Urinary bladder (tissue), 4 donors: ENCODE data around the gene CRNKL1. TPM values are rescaled to one million over a fixed set of nuclear protein-coding genes. Genes with fewer than 3 reads are reported as not detected.

Experiments
- DNase-seq: peaks from one replicate; pipeline ENCODE4 v3.0.0-alpha.2; 2015; ENCODE audit errors: extremely low spot score
- H3K27ac ChIP-seq: one replicate; pipeline ENCODE4 v1.5.1; 2013; ENCODE audit warnings: low read depth, mild to moderate bottlenecking, moderate library complexity
- H3K36me3 ChIP-seq: one replicate; pipeline ENCODE4 v1.6.1; 2013; ENCODE audit warnings: mild to moderate bottlenecking, moderate library complexity; ENCODE audit not compliant: insufficient read depth
- H3K4me1 ChIP-seq: one replicate; pipeline ENCODE4 v1.6.1; 2013; ENCODE audit warnings: mild to moderate bottlenecking, moderate library complexity; ENCODE audit not compliant: insufficient read depth
- H3K4me3 ChIP-seq: one replicate; pipeline ENCODE4 v1.5.1; 2013; ENCODE audit warnings: low read depth, low read length
- WGBS: extraction: QIAGEN DNeasy Blood & Tissue Kit; methylation state at CpG from one replicate; pipeline ENCODE4 v1.1.7; 2013; 5-methylcytosine and 5-hydroxymethylcytosine counted together
- polyA plus RNA-seq: library from polyadenylated mRNA; stranded (reverse); fragments of 200-250 nt; gene quantifications from one replicate; pipeline ENCODE4 v1.2.3, GENCODE V29; 2013
- total RNA-seq: library from RNA; depleted of rRNA; stranded (reverse); fragments of >200 nt; gene quantifications from one replicate; pipeline ENCODE4 v1.2.3, GENCODE V29; 2014
- donor health status: healthy with polysubstance abuse.
- donor health status: healthy.

The CRNKL1 gene
- total and polyA plus RNA-seq, 2 donors: 11.9 to 47.9 TPM

DNA sequence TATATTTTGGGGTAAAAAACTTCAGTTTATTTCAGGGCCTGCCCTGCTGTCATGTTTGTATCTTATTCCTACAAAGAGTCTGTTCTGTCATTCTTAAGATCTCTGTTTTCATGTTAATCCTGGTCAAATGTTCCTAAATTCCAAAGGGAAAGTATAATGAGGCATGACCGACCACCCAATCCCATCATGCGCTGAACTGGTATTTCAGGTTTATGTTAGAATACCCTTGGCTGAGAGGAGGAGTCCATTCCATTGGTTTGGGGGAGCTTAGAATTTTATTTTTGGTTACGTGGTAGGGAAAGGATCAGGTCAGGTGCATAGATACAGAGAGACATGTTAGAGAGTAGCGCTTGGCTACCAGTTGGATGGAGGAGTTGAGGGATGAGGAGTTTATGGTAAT lies 25.8 kb upstream of the CRNKL1 start:
- no peak overlapping the region for H3K4me3 ChIP-seq
- no peaks in the 10 kb centered on the region for H3K4me1 ChIP-seq
- H3K36me3 ChIP-seq: no peaks in the 10 kb centered on the region
- WGBS: 90% methylated on average over 4 of the region's 4 CpGs
- DNase-seq: no peak
- H3K27ac ChIP-seq: no peak overlapping the region

DNA sequence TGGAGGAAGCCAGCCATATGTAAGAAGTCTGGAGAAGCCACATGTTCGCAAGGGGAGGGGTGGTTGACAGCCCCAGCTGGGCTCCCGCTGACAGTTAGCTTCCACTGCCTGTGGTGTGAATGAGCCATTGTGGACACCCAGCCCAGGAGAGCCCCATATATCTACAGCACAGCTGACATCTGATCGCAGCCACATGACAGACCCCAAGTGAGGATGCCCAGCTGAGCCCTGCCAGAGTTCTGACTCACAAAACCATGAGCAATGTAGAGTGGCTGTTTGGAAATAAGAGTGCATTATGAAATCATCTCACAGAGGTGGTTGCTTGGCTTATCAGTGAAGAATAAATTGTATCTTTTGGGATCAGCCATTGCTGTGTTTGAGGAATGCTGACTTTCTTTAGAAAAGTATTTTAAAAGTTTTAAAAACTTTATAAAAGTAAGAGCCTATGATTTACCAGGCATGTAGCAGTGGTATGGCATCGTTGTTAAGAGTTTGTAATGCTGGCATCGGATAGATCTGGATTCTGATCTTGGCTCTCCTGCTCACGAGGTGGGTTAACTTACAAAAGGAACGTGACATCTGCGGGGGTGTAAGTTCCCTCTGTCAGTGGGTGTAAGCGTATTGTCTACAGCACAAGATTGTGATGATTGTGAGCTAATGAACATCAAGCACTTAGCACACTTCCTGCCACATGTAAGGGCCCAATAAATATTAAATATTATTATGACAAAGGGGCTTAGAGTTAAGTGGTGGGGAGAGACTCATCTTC lies 24.2 kb upstream of the CRNKL1 start:
- no peak for DNase-seq
- Histone ChIP-seq H3K36me3 (no peaks in the 10 kb centered on the region), H3K4me1 (no peaks in the 10 kb centered on the region), H3K27ac (no peak overlapping the region), H3K4me3 (no peak overlapping the region)
- 70% methylated on average over 9 of the region's 9 CpGs for WGBS

DNA sequence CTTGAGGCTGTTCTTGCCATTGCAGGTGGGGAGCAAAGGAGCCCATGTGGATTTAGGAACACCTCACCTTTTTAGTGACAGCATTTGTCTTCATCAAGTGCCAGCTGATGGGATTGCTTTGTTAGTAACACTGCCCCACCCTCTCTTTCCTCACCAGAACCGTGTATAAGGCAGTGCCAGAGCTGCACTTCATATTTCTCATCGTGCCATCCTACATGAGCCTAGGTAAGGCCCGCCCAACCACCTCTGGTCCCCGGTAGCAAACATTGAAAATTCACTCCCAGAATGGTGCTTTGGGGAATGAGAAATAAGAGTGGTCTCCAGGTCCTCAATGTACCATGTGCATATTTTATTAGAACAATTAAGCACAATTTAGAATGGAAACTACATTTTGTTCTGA lies 22.8 kb upstream of the CRNKL1 start:
- Histone ChIP-seq H3K36me3 (no peaks in the 10 kb centered on the region), H3K4me1 (no peaks in the 10 kb centered on the region), H3K4me3 (no peak overlapping the region), H3K27ac (no peak overlapping the region)
- no peak for DNase-seq
- 87% methylated on average over 4 of the region's 4 CpGs for WGBS

DNA sequence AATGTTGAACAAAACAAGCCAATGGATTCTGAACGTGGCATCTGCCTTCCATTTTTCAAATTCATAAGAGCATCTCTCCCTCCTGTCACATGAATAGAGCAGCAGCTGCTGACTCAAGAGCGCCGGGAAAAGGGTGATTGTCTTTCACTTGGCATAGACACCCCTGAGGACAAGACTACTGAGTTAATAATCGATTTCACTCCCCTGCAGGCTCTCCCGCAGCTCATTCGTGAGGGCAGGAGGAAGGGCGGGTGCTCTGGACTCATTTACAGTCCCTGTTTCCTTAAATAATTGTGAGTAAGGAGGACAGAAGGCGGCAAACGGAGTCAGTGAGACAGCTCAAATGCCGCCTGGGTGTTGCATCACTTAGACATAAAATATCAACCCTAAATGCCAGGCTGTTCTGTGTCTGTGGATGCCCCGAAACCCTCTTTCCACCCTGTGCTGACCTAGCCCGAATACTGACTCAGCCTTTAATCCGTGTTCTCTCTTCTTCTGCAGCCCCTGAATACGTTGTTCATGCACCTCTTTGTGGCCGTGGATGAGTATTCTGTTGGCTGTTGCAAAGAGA lies 21.6 kb upstream of the CRNKL1 start:
- H3K4me3 ChIP-seq: no peak overlapping the region
- H3K36me3 ChIP-seq: no peaks in the 10 kb centered on the region
- no peak for DNase-seq
- no peak overlapping the region for H3K27ac ChIP-seq
- no peaks in the 10 kb centered on the region for H3K4me1 ChIP-seq
- 45% methylated on average over 15 of the region's 15 CpGs for WGBS

DNA sequence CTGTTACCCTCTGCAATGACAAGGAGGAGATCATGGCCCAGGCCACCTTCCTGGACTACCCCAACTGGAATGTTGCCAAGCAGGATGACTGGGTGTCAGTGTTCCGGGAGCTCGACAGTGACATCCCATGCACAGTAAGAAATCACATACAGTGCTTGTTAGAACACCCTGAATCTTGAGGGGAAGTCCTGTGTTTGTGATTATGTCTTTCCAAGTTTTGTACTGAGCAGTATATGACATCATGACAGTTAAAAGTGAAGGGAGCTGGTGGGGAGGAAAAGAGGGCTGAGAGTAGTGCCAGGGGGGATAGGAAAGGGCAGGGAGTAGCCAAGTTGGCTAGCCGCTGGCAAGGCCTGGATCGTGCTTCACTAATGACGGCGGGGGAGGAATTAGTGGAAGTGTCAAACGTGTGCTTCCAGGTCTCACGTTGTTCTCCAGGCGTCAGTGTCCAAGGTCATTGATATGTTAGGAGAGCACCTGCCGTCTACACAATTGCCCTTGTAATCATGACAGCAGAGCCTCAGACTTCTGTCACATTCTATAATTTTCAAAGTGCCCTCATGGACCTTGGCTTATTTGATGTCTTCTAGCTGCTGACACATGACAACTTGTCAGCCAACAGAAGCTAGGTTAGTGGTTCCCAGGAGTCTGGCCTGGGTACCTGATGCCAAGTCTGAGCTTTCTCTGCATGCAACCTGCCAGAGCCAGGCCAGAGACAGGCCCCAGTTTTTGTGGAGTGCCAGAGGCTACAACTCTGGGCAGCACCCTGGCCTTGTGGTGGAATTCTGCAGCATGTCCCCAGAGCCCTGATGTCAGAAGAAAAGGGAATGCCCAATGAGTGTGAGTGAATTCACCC lies 18.8 kb upstream of the CRNKL1 start:
- no peak overlapping the region for H3K4me3 ChIP-seq
- H3K4me1 ChIP-seq: no peaks in the 10 kb centered on the region
- WGBS: 67% methylated on average over 10 of the region's 10 CpGs
- no peak for DNase-seq
- no peaks in the 10 kb centered on the region for H3K36me3 ChIP-seq
- H3K27ac ChIP-seq: no peak overlapping the region

DNA sequence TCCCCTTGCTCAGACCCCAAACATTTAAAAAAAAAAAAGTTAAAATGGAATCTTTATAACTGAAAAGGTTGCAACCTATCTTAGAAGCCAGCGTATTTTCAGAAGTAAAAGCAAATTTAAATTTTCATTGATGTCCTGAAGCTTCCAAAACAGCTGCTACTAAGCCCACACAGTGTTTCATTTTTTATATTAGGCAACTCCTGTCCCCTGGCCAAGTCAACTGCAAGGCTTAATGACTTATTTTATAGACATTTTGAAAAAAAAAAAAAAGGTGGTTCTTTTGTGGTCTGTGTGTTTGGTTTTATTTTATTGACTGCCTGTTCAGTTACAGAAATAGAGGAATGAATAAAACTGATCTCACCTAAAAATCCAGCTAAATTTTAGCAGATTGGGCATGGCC lies 13.1 kb upstream of the CRNKL1 start:
- Histone ChIP-seq H3K4me3 (no peak overlapping the region), H3K4me1 (no peaks in the 10 kb centered on the region), H3K36me3 (no peaks in the 10 kb centered on the region), H3K27ac (no peak overlapping the region)
- DNase-seq: no peak
- WGBS: 74% methylated on average over 1 of the region's 1 CpG

DNA sequence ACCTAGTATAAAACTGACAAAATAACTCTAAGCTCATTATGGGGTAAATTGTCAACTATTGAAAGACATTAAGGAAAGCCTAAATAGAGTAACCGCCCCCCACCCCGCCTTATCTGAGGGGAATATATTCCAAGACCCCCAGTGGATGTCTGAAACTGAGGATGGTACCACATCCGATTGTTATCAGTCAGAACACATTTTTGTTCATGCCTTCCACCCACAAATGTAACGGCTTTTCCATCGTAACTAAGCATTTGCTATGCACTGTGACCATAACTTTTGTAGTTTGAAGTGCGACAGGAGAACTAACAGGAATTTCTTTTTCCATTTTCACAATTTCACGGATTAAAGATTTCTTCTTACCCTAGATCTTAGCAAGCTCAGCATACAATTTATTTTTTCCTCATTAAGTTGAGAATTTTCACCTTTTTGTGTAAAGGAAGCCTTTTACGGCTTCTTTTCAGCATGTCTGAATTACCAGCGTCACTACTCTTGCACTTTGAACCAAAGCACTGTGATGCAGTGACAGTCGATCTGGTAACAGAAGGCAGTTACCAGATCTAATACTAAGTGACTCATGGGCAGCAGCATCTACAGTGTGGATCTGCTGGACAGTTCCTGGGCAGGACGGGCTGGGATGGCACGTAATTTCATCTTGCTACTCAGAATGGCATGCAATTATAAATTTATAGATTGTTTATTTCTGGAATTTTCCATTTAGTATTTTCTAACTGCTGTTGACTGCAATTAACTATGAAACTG lies 11.9 kb upstream of the CRNKL1 start:
- H3K36me3 ChIP-seq: no peaks in the 10 kb centered on the region
- H3K4me1 ChIP-seq: no peaks in the 10 kb centered on the region
- WGBS: 71% methylated on average over 12 of the region's 12 CpGs

DNA sequence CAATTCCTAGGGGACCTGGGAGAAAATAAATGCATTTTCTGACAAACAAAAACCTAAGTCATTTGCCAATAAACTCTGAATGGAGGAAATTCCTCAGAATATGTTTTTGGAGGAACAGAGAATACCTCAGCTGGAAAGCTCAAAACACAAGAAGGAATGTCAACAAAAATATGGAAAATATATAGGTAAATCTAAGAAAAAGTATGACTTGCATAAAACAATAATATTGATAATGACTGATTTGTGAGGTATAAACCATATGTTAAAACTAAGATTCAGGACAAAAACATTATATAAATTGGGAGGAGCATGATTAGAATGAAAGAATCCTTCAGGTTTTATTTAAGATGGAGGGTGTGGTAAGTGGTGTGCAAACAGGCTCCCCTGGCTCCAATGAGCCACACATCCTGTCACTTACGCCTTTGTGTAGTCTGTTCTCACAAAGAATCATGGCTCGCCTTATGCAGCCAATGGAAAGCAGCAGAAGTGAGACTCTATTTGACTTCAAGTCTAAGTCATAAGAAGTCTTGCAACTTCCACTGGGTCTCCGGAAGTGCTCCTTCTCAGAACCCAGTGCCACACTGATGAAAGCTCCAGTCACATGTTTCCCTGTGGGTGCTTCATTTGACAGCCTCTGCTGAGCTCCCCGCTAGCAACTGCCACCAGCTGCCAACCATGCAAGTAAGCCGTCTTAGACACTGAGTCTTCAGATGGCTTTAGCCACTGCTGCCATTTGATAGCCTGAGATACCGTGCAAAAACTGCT lies 8.2 kb upstream of the CRNKL1 start:
- no peak for DNase-seq
- 76% methylated on average over 6 of the region's 6 CpGs for WGBS
- Histone ChIP-seq H3K36me3 (no peaks in the 10 kb centered on the region), H3K27ac (no peak overlapping the region), H3K4me3 (no peak overlapping the region), H3K4me1 (no peaks in the 10 kb centered on the region)

More for the DNA sequence above, 11.9 kb upstream of the CRNKL1 start:
- DNase-seq: no peak
- Histone ChIP-seq H3K4me3 (no peak overlapping the region), H3K27ac (no peak overlapping the region)

DNA sequence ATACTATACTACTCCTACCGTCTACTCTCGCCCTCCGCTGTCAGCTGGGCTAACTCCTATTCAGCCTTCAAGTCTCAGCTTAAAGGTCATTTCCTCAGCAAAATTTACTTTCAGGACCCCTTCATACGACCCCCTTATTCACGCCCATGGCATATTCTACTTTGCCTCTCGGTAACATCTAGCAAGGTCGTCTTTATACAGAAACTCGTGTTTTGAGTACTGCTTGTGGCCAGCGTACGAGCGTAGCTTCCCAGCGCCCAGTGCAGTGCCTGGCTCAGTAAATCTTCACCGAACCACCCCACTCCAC lies 546 bp downstream of the CRNKL1 start:
- peak overlapping the region; percentile 63 for H3K27ac ChIP-seq
- WGBS: 1% methylated on average over 13 of the region's 13 CpGs
- H3K4me3 ChIP-seq: peak overlapping the region; percentile 77
- peaks cover 4% of the 10 kb centered on the region for H3K36me3 ChIP-seq
- no peaks in the 10 kb centered on the region for H3K4me1 ChIP-seq
- no peak for DNase-seq

DNA sequence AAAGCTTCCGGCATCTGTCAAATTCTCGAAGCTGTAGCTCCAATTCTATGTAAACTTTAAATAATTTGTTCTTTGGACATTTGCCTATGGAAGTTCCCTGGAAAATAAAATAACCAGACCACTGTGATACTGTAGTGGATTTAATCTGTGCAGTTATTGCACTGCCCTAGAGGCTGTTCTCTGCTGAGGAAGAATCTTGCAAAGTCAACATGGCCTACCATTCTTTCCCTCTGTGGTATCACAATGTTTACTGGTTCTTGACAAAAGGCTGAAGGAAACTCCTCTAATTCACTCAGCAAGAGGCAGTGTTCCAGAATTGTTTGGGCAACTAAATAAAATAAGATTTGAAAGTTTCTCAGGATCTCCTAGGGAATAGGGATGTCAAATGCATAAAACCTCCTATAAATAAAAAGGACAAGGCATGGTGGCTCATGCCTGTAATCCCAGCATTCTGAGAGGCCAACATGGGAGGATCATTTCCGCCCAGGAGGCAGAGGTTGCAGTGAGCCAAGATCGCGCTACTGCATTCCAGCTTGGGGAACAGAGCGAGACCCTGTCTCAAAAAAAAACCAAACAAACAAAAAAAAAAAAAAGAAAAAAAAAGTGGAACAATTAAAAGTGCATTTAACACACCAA lies 12.4 kb downstream of the CRNKL1 start:
- H3K36me3 ChIP-seq: peaks cover 22% of the 10 kb centered on the region
- H3K27ac ChIP-seq: no peak overlapping the region
- no peak for DNase-seq
- no peaks in the 10 kb centered on the region for H3K4me1 ChIP-seq
- WGBS: 96% methylated on average over 6 of the region's 6 CpGs
- H3K4me3 ChIP-seq: no peak overlapping the region

DNA sequence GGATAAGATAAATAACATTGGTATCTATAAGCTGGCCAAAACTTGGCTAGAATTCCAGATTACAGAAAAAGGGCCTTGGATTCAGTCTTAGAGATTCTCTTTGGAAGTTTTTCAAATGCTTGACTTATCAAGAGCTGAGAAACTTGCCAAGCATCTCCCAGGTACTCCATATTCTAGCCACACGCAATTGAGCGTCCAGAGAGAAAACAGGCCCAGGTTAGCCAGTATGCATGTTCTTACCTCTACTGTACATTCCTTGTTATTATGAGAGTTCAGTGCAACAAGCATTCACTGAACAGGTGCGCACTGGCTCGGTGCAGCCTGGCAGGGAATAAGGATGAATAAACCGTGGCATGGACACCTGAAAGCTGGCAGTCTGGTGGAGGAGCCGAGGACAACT lies 13.7 kb downstream of the CRNKL1 start:
- no peaks in the 10 kb centered on the region for H3K4me1 ChIP-seq
- no peak overlapping the region for H3K4me3 ChIP-seq
- peaks cover 22% of the 10 kb centered on the region for H3K36me3 ChIP-seq
- H3K27ac ChIP-seq: no peak overlapping the region
- DNase-seq: no peak
- WGBS: 90% methylated on average over 6 of the region's 6 CpGs

DNA sequence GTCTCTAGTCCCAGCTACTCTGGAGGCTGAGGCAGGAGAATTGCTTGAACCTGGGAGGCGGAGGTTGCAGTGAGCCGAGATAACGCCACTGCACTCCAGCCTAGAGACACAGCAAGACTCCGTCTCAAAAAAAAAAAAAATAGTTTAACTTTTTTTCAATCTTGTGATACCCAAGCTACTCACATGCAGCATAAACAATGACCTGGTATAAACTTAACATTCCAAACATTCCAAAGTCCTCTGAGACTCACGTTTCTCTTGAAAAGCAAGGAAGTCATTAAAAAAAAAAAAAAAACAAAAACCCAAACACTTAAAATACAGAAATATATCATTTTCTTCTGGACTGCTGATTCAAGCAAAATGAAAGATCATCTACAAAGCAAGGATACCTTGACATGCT lies 14.3 kb downstream of the CRNKL1 start:
- Histone ChIP-seq H3K27ac (no peak overlapping the region), H3K4me3 (no peak overlapping the region), H3K4me1 (no peaks in the 10 kb centered on the region), H3K36me3 (peaks cover 19% of the 10 kb centered on the region)
- 58% methylated on average over 5 of the region's 5 CpGs for WGBS
- DNase-seq: no peak
